Measurements from ENCODE around the gene IRAK2.

DNA sequence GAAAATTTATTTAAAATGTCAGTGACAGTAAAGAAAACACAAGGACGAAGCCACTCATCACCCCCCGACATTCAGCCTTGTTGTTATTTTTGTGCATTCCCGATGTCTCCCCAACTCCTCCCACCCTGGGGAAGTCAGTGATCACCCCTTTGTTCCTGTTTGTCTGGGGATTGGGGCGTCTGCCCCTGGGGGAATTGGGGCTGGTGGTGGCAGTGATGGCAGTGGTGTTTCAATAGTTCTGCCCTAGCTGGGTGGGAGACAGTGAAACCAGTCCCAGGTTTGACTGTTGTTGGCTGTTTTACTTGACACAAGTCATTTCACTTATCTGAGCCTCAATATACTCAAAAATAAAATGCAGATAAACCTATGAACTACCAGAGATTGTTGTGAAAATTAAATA is 33.5 kb downstream of the IRAK2 start:
- no peak for TF ChIP-seq EZH2 (IDR thresholded peaks at IDR 0.05; ENCODE audit: borderline replicate concordance, low read length)
- TF ChIP-seq, protein P1, sequence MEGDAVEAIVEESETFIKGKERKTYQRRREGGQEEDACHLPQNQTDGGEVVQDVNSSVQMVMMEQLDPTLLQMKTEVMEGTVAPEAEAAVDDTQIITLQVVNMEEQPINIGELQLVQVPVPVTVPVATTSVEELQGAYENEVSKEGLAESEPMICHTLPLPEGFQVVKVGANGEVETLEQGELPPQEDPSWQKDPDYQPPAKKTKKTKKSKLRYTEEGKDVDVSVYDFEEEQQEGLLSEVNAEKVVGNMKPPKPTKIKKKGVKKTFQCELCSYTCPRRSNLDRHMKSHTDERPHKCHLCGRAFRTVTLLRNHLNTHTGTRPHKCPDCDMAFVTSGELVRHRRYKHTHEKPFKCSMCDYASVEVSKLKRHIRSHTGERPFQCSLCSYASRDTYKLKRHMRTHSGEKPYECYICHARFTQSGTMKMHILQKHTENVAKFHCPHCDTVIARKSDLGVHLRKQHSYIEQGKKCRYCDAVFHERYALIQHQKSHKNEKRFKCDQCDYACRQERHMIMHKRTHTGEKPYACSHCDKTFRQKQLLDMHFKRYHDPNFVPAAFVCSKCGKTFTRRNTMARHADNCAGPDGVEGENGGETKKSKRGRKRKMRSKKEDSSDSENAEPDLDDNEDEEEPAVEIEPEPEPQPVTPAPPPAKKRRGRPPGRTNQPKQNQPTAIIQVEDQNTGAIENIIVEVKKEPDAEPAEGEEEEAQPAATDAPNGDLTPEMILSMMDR (IDR thresholded peaks at IDR 0.05; ENCODE audit: low read length): no peak

All from OCI-LY1 (cell line).